Retinal pigment epithelial cell (primary cell): ENCODE results near the gene SLC30A2.

Experiments
- DNase-seq: peaks from one replicate; pipeline ENCODE4 v3.0.0-alpha.2; 2010; ENCODE audit warnings: low read depth
- H3K4me3 ChIP-seq: 2 replicates; pipeline ENCODE4 v1.5.1; 2011; ENCODE audit warnings: mild to moderate bottlenecking, low read length, control low read depth, moderate library complexity
- CTCF ChIP-seq: conservative IDR thresholded peaks from 2 replicates; pipeline ENCODE4 v1.5.1; 2011; ENCODE audit warnings: low read depth, low read length, control low read depth, inconsistent platforms

The SLC30A2 gene

GRCh38 chr1:26023009-26023408 is 22.9 kb downstream of the SLC30A2 start:
- no peak overlapping the region for H3K4me3 ChIP-seq
- no peak for TF ChIP-seq CTCF
- DNase-seq, result no peak

- no peak for DNase-seq
- no peak overlapping the region for H3K4me3 ChIP-seq
- no peak for TF ChIP-seq CTCF
Measured at GRCh38 chr1:26022404-26022779, 23.5 kb downstream of the SLC30A2 start.

- peak within 1 kb of the TSS; percentile 43 for H3K4me3 ChIP-seq
- no peak for TF ChIP-seq CTCF
- no peak for DNase-seq
Measured at GRCh38 chr1:26021647-26022403, 24.1 kb downstream of the SLC30A2 start, which contains the start of gene EXTL1. TSS of gene EXTL1 (plus strand) at chr1:26021775. CDS start at chr1:26022647, 872 bp downstream.

GRCh38 chr1:26020941-26021646 is 24.8 kb downstream of the SLC30A2 start:
- peak overlapping the region; percentile 43 for H3K4me3 ChIP-seq
- DNase-seq, result no peak
- TF ChIP-seq CTCF, result no peak

- no peak for TF ChIP-seq CTCF
- no peak for DNase-seq
- no peak overlapping the region for H3K4me3 ChIP-seq
Measured at GRCh38 chr1:26020330-26020768, 25.6 kb downstream of the SLC30A2 start.

GRCh38 chr1:26019641-26020315 is 26.1 kb downstream of the SLC30A2 start:
- no peak for DNase-seq
- TF ChIP-seq CTCF, result no peak
- no peak overlapping the region for H3K4me3 ChIP-seq
